Hindlimb muscle (tissue), 1 donor: ENCODE measurements around the gene ANKS4B. TPM values are rescaled to one million over a fixed set of nuclear protein-coding genes. Genes with fewer than 3 reads are reported as not detected.
"Not testable (repeated sequence)": the region's sequence is repeated elsewhere in the genome, so short reads cannot be mapped to it uniquely, and the experiment has no call there.

Source experiments
- DNase-seq: peaks from one replicate; pipeline ENCODE4 v3.0.0-alpha.2; 2013
- polyA plus RNA-seq: library from polyadenylated mRNA; unstranded; fragments of 120-200 nt; gene quantifications from one replicate; pipeline ENCODE4 v1.2.1, GENCODE V29; 2013; ENCODE audit not compliant: insufficient read length

Gene ANKS4B
- polyA plus RNA-seq, 1 donor = not detected

DNA sequence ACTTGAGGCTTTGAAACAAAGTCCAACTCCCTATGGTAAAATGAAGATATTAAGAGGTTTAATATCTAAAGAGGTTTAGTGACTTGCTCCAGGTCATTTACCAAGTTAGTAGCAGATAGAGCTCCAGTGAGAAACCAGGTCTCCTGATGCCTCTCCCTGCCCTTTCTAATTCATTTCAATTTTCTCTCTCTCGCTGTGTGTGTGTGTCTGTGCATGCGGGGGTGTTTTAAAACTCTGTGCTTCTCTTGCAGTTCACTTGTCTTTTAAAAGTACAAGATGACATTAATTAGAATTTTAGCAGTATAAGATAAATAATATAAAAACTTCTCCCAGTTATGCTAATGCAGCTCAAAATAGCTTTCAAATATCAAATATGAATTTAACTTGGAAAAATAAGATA, 13.9 kb upstream of the ANKS4B start:
- no peak for DNase-seq

DNA sequence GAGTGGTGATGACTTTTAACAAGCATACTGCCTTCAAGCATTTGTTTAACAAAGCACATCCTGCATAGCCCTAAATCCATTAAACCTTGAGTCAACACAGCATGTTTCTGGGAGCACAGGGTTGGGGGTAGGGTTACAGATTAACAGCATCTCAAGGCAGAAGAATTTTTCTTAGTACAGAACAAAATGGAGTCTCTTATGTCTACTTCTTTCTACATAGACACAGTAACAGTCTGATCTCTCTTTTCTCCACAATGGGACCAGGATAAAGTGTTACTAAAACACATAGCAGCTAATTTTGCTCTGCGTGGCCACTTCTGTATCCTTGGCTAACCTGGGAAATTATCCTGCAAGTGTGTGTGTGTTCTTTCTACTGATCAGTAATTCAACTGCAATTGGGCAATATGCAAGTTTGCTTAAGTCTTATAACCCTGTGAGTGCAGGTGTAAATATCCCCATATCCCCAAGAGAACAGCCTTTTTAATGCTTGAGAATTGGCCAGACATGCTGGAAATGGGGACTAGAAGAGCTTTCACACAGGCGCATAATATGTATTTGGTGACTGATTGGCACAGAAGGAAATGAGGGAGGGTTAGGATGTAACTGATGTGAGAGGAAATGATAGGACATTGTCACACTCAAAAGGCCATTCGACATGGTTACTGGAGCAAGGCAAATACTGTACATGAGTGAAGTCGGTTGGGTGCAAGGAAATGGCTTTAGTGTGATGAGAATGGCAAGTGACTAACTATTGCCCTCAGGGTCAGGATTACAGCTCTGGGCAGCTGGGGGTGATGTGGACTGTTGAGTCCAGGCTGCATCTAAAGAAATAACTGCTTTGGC, 10.8 kb upstream of the ANKS4B start:
- DNase-seq = no peak

DNA sequence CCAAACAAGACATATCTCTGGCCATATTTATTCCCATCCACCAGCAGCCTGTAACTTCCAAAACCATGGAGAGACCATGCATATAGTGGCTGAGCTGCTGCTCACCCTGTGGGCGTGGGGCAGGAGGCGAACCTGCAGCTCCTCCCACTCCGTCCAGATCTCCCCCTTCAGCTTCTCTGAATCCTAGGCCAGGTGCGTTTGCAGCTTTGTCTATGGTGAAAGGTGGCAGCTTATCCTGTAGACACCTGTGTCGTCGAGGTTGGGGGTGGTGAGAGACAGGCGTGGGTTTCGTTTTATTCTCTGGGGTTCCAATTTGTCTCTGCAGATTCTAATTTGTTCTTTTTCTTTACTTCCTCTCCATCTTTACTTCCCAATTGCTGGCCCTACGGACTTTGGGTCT, 9.7 kb upstream of the ANKS4B start:
- DNase-seq = no peak

DNA sequence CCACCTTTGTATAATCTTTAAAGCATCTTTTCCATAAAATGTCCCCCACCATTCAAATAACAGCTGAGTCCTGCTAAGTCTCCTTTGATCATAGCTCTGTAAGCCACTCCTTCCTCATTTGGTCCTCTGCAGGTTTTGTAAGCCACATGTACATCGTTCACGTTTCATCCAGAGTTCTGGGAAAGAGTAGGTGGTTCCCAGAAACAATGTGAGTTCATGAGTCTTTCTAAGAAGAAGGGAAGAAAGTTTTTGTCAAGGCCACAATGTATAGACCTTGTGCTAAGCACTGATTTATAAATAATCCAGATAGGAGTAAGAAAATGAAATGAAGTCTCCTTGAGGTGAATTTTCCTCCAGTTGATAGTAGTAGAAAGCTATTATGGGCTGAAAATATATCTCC, 8.7 kb upstream of the ANKS4B start:
- no peak for DNase-seq

DNA sequence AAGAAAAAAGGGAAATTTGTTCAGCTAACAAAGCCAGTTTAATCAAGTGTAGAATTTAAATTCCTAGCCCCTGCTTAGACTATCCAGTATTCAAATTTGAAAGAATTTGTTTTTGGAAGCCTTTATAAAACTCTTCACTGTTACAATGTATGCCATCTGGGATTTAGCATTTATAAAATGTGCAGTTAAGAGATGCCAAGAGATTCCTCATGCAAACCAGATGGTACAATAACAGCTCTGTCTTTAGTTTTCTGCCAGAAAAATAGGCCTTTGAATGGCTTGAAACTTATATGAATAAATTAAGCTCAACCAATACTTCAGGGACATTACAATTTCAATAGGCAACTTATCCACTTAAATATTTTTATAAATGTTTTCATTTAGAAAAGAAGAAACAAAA, 6.8 kb upstream of the ANKS4B start:
- DNase-seq = peak; percentile 2

DNA sequence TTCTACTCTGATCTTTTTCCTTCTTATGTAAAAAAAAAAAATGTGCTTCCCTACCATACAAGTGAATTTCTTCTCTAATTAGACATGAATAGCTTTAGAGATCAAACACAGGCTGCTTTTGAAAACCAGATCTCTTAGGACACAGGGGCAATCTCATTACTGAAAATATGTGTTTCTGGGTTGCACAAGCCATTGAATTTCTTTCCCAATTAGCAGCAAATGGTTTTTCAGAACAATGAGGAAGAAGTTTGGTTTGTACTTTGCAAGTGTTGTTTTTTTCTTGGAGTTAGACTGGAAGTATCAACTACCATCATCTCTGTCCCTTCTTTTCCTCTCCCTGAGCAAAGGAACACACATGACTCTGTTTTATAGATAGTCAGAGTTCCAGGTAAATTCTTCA, 5.6 kb upstream of the ANKS4B start:
- DNase-seq = no peak

DNA sequence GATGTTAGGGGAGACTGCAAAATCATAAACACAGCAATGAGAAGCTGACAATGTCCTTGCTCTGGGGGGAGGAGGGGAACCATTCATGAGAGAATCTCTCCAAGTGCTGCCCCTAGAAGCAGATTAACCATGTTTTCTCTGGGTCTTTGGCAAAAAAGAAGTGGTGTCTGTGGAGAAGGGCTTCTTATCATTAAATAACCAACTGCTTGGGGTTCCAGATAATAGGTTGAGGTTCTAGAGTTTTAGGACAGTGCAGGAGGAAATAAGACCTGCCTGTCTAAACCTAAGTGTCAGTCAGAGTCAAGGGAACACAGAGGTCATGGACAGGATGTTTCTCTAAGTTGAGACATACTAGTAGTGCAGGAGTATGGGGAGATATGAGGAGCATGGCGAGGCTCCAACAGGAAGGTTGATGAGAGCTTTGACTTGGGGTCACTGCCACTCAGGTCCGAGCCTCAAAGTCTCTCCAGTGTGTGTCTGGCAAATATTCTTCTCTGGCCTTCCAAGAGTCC, 5.1 kb upstream of the ANKS4B start:
- no peak for DNase-seq

DNA sequence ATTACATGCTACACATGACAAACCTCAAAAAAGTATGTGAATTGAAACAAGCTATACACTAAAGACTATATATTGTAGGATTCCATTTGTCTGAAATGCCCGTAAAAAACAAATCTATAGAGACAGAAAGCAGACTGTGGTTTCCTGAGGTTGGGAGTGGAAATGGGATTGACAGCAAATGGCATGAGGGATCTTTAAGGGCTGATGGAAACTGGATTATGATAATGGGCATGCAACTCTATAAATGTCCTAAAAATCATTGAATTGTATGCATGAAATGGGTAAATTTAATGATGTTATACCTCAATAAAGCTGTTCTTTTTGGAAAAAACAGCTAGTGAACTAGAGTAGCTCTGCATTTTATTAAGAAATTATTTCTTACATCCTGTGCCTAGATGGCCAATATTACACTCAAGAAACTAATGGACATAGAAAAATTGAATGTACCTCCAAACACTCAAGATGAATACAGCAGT, 416 bp upstream of the ANKS4B start:
- DNase-seq = no peak

DNA sequence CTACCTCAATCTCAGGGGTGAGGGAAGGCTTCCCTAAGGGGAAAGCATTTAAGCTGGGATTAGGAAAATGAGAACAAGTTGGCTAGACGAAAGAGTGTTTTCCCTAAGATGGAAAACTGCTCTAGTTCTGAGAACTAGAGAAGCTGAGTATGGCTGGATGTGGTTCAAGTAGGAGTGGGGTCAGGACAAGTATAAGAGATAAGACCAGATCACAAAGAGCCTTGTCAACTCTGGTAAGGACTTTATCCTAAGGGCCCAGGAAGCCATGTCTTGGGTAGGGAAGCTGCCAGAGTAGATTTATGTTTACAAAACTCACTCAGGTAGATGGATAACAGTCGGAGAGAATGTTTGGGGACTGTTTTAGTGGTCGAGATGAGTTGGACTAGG, 1.7 kb downstream of the ANKS4B start:
- no peak for DNase-seq

DNA sequence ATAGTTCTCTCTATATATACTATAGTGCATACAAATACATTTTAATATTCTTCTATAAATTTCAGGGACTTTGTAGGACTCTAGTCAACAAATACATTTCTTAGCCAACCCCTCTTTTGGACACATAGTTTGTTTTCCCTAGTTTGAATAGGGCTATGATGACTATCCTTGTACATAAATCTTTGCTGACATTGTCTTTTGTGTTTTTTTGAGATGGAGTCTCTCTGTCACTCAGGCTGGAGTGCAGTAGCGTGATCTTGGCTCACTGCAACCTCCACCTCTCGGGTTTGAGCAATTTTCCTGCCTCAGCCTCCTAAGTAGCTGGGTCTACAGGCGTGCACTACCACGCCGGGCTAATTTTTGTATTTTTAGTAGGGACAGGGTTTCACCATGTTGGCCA, 3.3 kb downstream of the ANKS4B start:
- DNase-seq = no peak

DNA sequence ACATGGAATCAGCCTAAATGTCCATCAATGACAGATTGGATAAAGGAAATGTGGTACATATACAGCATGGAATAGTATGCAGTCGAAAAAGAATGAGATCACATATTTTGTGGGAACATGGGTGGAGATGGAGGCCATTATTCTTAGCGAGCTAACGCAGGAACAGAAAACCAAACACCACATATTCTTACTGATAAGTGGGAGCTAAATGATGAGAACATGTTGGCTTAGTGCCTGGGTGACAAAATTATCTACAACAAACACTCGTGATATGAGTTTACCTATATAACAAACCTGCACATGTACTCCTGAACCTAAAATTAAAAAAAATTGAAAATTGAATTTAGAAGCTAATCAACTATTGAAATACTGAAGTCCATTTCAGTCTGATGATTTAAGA, 6.1 kb downstream of the ANKS4B start:
- no peak for DNase-seq

DNA sequence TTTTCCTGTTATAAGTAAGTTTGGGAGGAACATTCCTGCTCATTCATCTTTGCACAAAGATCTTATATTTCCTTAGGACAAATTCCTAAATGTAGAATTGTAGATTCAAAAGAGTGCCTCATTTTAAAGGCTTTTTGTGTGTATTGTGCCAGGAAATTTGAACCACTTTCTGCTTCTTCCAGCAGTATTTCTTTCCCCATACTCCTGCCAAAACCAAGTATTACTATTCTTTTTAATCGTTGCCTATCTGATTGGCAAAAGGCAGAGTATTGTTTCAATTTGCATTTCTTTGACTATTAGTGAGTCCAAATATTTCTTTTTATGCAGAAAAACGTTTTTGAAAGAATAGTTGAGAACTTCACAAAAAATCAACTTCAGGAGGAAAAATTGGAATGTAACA, 9.3 kb downstream of the ANKS4B start:
- no peak for DNase-seq

DNA sequence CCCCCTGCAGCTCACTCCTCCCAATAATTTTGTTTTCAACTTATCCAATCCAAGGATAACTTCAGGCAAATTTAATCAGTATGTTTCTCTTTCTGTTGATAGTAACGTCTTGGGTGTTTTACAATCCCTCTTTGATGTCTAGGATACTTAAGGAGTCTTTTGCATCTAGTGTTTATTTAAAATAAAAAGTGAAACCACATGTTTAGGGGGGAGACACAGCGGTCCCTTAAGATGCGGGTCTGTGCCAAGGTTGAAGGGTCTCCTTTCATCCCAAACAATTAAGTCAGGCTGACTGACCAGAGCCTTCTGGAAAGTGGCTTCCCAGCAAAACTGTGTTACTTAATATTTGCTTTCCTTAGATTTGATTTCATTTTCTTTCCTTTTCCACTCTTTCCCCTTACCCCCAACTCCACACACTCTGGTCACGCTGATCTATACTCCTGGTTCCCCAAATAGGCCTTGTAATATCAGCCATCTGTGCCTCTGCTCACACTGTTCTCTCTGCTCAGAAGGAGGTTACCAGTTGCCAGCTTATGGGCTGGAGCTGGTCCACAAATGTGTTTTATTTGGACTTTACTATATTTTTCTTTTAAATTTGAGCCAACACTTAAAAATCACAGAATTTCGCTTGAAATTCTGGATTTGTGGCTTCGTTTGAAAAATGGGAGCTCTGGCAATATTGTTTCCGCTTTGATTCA, 11.2 kb downstream of the ANKS4B start:
- no peak for DNase-seq

DNA sequence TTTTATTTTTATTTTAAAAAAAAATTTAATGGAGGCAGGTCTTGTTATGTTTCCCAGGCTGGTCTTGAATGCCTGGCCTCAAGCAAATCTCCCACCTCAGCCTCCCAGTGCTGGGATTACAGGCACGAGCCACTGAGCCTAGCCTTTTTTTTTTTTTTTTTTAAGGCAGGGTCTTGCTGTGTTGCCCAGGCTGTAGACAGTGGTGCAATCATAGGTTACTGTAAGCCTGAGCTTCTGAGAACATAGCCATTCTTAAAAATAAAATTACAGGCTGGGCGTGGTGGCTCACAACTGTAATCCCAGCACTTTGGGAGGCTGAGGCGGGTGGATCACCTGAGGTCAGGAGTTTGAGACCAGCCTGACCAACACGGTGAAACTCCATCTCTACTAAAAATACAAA, 14.7 kb downstream of the ANKS4B start:
- DNase-seq = not testable (repeated sequence)

DNA sequence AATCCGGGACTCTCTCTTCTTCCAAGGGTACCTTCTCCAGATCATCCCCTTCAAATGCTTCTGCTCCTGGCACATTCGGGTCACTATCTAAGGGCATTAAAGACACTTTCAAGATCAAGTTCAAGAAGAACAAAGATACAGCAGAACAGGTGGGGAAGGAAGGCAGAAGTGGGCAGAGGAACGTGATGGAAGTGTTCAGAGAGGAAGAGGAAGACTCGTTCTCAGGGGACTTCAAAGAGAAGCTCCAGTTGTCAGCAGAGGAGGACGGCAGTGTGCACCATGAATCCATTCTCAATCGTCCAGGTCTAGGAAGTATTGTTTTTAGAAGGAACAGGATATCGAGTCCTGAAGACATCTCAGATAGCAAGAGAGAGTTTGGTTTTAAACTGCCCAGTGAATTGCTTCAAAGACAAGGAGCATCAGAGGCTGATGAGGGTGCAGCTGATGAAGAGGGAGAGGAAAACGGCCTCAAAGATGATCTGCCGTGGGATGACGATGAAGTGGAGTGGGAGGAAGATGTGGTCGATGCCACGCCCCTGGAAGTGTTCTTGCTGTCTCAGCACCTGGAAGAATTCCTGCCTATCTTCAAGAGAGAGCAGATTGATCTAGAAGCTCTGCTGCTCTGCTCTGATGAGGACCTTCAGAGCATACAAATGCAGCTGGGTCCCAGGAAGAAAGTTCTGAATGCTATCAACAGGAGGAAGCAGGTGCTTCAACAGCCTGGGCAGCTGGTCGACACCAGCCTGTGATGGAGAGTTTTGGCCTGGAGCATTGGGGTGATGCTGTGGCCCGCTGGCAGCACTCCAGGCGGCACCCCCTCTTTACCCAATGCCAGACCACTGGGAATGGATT, 16.8 kb downstream of the ANKS4B start:
- no peak for DNase-seq

DNA sequence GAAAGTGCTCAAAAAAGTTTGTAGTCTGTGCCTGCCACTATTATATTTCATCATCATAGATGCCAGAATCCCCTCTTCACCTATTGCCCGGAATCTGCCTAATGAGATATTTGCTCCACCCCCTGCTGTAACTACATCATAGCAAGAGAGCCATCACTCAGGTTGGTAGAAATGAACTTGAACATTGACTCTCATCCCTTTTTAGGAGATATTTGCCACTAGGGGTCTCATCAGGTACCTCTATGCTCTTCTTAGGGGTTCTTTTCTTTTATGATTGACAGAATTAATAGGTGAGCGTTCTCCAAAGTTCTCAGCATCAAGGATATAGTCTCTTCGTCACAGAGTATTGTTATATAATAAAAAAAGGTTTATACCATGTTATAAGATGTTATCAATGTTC, 20.0 kb downstream of the ANKS4B start:
- DNase-seq = no peak

DNA sequence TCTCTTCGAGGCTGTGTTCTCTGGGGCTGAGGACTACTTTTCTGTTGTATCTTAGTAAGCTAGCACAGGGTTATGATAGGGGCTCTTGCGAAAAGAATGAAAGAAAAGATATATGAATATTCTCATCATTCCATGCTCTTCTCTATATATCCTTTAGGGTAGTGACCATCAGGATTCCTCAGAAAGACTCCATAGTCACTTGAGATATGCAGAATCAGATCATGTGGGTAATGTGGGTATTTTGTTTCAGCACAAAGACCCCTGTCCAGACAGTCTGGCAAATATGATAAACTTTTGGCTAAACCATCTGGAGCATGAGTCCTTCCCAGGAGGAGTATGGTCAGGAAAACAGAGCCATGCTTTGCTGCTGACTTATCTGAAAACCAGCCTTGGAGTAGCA, 23.1 kb downstream of the ANKS4B start:
- DNase-seq = no peak

DNA sequence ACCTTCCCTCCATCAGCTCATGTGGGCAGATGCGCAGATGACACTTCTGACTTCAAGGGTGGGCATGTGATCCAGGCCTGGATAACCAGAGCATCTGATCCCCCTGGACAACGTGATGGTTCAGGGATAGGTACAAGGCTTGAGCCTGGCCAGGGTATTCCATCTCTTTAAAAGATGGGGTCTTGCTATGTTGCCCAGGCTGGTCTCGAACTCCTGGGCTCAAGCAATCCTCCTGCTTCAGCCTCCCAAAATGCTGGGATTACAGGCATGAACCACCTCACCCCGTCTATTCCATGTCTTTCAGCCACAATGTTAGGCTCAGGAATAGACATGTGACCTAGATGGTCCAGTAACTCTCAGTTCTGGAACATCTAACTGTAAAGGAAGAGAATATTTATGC, 23.8 kb downstream of the ANKS4B start:
- DNase-seq = no peak

DNA sequence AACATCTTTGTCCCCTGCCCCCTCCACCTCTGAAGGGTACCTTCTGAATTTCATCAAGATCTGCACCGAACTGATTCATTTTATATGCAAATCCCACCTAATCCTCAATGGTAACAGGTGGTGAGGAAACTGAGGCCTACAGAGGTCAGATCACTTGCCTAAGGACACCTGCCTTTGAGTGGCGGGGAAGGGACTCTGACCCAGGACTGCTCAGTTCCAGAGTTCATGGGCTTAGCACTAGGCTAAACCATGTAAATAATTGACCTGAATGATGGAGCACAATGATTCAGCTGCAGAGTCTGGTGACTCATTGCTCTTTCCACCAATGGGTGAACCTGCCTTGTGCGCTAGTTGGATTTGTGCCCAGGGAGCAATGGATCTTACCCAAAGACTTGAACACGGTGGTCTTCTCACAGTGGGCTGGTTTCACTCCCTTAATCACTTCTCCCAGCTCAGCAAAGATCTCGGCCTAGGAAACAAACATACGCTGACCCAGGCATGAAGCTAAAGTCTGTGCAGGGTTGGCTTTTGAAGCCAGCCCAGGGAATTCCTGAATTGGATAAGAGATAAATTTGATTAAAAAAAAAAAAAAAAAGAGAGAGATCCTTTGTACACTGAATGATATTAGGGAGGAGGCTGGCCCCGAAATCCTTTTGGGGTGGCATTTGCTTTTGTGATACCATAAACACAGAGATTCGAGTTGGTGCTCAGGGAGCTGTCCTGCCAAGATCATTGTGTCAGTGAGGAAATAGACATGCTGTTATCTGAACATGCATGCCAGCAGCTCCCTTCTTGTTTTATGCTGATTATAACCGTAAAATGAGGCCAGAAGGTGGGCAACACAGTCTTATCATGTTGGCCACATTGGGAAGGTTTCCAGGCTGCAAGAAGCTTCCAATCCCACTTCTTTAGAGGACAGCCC, 27.6 kb downstream of the ANKS4B start:
- DNase-seq = no peak

DNA sequence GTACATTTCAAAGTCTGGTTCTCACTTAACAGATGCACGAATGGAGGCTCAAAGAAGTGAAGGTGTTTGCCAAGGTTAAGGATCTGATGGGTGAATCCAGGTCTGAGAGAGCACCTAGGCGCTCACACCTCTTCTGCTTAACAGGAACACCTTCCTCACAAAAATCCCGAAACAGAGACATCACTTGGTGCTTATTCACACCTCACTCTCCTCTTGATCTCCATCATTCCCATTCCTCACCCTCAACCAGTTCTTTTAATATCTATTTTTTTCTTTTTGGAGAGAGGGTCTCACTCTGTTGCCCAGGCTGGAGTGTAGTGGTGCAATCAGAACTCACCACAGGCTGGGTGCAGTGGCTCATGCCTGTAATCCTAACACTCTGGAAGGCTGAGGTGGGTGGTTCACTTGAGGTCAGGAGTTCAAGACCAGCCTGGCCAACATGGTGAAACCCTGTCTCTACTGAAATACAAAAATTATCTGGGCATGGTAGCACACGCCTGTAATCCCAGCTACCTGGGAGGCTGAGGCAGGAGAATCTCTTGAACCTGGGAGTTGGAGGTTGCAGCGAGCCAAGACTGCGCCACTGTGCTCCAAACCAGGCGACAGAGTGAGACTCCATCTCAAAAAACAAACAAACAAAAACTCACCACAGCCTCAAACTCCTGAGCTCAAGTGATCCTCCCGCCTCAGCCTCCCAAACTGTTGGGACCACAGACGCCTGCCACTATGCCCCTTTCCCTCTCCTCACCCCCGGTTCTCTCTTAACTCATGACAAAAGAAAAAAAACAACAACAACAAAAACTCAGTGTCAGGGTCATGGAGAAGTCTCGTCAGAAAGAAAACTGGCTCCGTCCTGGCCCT, 29.5 kb downstream of the ANKS4B start:
- no peak for DNase-seq
